WI38 (cell line): ENCODE measurements around the gene SCN2B.

Experiments used
- H3K4me3 ChIP-seq: 2 replicates; pipeline ENCODE4 v1.5.1; 2011; ENCODE audit warnings: low read depth, mild to moderate bottlenecking, control low read depth, low read length
- TF ChIP-seq, protein P1 (sequence below): IDR thresholded peaks from 2 replicates; pipeline ENCODE4 v1.5.1; 2012; ENCODE audit warnings: low read depth, mild to moderate bottlenecking, control low read depth, low read length

Gene SCN2B

DNA sequence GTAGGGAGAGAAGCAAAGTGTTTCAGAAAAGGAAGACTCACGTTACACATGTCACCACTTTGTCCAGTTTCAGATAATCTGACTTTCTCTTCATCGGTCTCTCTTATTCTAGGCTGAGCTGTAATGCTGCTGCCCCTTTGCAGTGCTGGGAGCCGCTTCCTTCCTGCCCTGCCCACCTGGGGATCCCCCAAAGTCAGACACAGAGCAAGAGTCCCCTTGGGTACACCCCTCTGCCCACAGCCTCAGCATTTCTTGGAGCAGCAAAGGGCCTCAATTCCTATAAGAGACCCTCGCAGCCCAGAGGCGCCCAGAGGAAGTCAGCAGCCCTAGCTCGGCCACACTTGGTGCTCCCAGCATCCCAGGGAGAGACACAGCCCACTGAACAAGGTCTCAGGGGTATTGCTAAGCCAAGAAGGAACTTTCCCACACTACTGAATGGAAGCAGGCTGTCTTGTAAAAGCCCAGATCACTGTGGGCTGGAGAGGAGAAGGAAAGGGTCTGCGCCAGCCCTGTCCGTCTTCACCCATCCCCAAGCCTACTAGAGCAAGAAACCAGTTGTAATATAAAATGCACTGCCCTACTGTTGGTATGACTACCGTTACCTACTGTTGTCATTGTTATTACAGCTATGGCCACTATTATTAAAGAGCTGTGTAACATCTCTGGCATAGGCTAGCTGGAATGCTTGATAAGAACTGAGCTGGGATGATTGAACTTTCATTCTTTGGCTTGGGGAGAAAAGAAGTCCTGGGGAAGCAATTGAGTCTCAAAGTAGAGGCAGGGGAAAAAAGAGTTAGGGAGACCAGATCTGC is 58.4 kb downstream of the SCN2B start:
- TF ChIP-seq, protein P1, sequence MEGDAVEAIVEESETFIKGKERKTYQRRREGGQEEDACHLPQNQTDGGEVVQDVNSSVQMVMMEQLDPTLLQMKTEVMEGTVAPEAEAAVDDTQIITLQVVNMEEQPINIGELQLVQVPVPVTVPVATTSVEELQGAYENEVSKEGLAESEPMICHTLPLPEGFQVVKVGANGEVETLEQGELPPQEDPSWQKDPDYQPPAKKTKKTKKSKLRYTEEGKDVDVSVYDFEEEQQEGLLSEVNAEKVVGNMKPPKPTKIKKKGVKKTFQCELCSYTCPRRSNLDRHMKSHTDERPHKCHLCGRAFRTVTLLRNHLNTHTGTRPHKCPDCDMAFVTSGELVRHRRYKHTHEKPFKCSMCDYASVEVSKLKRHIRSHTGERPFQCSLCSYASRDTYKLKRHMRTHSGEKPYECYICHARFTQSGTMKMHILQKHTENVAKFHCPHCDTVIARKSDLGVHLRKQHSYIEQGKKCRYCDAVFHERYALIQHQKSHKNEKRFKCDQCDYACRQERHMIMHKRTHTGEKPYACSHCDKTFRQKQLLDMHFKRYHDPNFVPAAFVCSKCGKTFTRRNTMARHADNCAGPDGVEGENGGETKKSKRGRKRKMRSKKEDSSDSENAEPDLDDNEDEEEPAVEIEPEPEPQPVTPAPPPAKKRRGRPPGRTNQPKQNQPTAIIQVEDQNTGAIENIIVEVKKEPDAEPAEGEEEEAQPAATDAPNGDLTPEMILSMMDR = no peak
- H3K4me3 ChIP-seq = no peak overlapping the region

DNA sequence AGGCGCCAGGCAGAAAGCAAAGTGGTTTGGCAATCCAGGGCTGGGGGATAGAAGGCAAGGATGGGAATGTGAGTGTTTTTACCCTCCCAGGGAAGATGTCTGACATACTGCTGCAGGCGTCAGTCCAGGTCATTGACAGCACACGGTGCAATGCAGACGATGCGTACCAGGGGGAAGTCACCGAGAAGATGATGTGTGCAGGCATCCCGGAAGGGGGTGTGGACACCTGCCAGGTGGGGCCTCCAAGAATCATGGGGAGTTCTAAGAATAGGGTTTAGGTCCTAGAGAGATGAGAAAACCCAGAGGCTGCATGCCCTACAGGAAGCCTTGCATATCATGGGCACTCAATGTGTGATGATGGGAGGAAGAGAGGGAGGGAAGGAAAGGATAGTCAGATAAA is 61.4 kb downstream of the SCN2B start:
- TF ChIP-seq, protein P1 = no peak
- no peak overlapping the region for H3K4me3 ChIP-seq

DNA sequence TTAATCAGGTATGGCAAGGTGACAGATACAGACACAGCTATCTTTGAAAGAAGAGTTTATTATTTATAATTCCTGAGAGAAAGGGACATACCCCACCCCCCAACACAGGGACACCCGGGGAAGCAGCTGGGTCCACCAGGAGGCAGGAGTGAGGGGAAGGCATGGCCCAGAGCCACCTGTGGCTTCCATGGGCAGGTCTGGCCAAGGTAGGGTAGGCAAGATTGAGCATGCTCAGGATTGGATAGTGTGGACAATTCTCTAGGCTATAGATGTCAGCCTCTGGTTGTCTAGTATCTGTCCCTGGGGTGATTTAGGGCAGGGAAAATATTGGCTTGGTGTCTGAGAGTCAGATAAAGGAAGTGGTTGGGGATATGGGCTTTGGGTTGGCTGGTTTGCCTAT is 62.2 kb downstream of the SCN2B start:
- no peak overlapping the region for H3K4me3 ChIP-seq
- TF ChIP-seq, protein P1 = no peak

DNA sequence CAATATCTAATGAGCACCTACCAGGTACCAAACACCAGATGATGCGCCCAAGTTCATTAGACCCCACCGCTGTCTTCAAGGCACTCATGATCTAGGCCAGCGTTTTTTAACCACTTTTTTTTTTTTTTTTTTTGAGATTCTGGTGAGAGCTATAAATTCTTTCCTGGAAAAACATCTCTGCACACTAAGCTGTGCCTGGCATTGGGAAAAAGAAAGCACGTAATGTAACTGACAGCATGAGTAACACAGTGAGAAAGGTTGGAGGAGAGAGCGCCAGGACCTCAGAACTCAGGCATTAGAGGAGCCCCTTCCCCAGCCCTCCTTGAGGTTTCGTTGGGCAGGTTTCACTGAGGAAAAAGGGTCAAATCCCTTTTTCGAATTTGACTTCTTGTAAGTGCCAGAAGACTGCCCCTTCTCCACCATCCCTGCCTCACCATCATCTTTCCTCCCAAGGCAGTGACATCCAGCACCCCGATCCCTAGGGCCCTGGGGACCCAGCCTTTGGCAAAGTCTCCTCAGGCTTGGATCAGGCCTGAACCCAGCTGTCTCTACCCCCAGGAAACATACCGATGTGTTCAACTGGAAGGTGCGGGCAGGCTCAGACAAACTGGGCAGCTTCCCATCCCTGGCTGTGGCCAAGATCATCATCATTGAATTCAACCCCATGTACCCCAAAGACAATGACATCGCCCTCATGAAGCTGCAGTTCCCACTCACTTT is 63.6 kb downstream of the SCN2B start:
- H3K4me3 ChIP-seq = no peak overlapping the region
- TF ChIP-seq, protein P1 = no peak
